GM19043 (cell line): ENCODE data around the gene SPON2.
"Not testable (repeated sequence)": the region's sequence is repeated elsewhere in the genome, so short reads cannot be mapped to it uniquely, and the experiment has no call there.

Source experiments
- ATAC-seq: cut with Tn5 transposase; IDR thresholded peaks from one replicate; pipeline ENCODE4 v1.9.1; 2021; ENCODE audit warnings: low read depth; ENCODE audit not compliant: unreplicated experiment

The SPON2 gene

GRCh38 chr4:1154126-1154522 is 18.3 kb downstream of the SPON2 start:
- ATAC-seq = no peak

GRCh38 chr4:1153567-1154090 is 18.8 kb downstream of the SPON2 start:
- no peak for ATAC-seq

GRCh38 chr4:1152290-1152689 is 20.1 kb downstream of the SPON2 start:
- ATAC-seq = no peak

DNA sequence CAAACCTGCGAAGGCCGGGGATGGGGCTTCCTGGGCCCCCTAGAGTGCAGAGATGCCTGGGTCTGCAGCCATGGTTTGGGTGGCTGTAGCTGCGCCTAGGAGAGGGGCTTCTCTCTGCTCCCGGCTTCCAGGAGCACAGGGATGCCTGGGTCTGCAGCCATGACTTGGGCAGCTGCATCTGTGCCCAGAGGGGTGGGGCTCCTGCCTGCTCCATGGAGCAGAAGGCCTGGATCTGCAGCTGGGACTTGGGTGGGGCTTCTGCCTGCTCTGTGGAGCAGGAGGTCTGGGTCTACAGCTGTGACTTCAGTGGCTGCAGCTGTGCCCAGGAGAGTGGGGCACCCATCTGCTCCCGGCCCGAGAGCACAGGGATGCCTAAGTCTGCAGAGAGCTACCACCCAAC is 20.8 kb downstream of the SPON2 start:
- no peak for ATAC-seq

GRCh38 chr4:1150875-1151274 is 21.5 kb downstream of the SPON2 start:
- no peak for ATAC-seq

GRCh38 chr4:1139860-1140259 is 32.5 kb downstream of the SPON2 start:
- no peak for ATAC-seq

DNA sequence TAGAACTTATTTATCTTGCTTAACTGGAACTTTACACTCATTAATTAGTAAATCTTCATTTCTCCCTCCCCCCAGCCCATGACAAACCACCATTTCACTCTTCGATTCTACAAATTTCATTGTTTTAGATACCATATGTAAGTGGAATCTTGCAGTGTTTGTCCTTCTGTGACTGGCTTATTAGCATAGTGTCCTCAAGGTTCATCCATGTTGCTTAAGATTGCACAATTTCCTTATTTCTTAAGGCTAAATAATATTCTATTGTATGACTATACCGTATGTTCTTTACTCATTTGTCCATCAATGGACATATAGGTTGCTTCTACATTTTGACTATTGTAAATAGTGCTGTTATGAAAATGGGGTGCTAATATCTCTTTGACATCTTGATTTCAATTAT is 34.5 kb downstream of the SPON2 start:
- ATAC-seq = no peak

DNA sequence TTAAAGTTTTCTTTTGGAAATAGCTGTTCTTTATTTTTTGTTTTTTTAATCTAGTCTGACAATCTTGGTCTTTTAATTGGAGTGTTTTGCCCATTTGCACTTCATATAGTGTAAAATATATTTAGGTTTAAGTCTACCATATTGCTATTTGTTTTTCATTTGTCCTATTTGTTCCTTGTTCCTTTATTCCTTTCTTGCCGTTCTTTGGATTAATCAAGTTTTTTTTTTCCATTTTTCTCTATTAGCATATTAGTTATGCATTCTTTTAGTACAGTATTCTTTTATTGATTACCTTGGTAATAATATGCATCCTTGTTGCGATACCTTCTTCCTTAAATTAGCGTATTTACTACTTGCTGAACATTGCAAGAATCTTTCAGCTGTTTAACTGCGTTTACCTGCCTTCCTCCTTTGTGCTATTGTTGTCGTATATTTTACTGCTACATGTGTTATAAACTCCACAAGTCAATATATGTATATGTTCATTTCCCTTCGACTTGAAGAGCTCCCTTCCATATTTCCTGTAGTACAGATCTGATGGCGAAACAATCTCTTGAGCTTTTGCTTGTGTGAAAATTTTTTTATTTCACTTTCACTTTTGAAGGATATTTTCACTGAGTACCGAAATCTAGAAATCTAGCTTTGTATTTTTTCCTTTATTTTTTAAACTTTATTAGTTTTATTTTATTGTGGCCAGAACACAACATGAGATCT is 35.2 kb downstream of the SPON2 start:
- no peak for ATAC-seq

- no peak for ATAC-seq
These were observed 36.3 kb downstream of the SPON2 start for GRCh38 chr4:1136048-1136447.

DNA sequence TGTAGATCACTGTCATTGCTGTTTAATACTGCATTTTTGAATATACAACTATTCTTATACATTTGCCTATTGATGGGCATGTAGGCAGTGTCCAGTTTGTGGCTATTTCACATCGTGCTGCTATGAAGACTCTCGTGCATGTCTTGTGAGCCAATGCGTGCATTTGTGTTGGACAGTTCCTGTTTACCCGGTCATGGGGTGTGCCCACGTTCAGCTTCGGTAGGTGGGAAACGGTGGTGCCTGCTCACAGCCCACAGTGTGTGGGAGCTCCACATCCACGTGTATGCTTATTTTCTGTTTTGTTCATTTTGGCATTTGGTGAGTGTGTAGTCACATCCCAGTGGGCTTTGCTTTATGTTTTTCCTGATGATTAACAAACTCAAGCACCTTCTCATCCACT is 39.4 kb downstream of the SPON2 start:
- no peak for ATAC-seq

DNA sequence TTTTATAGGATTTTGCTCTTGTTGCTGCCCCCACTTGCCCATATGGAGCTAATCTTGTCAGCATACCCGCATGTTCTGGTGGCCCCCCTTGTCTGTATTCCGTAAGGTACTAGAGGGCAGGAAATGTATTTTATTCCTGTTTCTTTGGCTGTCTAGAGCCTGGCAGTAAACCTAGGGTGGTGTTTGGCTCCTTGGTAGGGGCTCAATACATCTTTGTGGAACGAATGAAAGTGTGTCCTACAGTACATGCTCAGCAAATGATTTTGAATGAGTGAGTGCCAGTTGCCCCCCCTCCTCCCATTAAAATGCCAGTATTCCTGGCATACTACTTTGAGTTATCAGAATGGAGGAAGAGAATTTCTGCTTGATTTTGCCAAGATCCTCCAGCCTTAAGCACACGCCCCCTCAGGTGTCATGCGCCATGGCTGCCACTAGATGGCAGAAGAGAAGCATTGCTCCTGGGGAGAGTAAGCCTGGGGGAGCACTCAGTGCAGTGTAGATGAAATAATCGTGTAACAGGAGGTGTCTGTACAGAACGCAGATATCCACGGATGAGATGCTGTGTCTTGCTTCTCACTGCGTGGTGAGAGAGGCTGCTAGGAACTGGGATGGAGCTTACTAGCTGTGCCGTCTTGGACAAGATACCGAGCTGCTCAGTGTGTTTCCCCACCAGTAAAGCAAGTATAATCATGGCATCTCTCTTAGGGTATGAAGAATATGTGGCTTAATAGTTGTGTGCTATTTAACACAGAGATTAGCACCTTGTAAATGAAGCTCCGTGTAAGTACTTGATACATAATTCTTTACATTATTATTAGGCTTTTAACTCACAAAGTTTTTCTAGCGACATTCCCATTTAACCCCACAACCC is 41.8 kb downstream of the SPON2 start:
- no peak for ATAC-seq

DNA sequence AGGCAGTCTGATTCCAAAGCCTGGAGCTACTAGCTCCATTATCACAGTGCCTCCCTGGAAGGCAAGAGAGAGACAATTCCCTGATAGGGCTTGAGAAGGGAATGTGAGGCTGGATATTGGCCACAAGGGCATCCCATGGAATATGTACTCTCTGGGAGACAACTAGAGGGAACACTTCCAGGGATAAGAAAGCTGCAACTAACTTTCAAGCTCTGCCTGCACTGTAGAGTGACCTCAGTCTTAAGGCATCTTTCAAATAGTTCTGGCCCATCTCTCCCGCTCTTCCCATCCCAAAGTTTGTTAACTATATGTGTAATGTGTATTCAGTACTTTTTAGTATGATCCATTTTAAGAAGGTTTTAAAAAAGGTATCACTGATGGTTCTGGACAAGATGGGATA is 45.9 kb downstream of the SPON2 start:
- ATAC-seq = no peak

GRCh38 chr4:1125466-1125865 is 46.9 kb downstream of the SPON2 start:
- not testable (repeated sequence) for ATAC-seq

DNA sequence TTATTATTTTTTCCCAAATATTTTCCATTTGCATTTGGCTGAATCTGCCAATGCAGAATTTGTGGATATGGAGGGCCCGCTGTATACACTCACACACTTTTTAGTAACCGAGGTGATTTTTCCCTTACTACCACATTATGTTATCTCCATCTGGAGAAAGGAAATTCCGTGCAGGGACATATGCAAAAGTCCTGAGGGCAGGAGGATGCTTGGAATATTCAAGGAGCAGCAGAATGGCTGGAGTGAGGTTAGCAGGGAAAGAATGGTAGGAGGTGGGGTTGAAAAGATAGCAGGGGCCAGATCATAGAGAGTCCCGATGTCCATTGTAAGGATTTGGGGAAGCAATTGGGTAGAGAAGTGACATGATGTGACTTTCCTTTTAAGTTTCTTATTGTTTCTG is 47.6 kb downstream of the SPON2 start:
- ATAC-seq = no peak

DNA sequence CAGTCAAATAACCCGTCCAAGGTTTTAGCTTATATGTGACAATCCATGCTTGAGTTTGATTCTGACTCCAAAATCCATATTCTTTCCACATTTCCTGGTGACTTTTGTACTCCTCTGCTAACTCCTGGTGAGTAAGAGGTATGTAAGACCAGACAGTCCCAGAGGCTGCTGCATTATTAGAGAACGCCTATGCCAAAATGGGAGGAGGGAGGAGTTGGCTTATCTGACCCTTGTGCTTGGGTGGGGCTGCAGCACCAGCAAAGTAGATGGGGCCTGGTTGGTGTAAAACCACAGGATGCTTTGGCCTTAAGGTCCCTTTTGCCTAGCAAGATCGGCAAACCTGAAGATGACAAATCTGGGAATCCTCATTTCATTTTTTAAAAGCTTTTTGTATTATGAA is 49.9 kb downstream of the SPON2 start:
- no peak for ATAC-seq
